Esophagus (tissue), 2 donors: ENCODE results near the gene FAM13C. TPM values are rescaled to one million over a fixed set of nuclear protein-coding genes. Genes with fewer than 3 reads are reported as not detected.

ENCODE experiments used
- H3K27ac ChIP-seq, 2 donors: one replicate each; pipeline ENCODE4 v1.5.1; 2013; ENCODE audit warnings: low read depth in 2 of 2, mild to moderate bottlenecking in 2 of 2, inconsistent platforms in 1 of 2, low read length in 1 of 2, moderate library complexity in 1 of 2
- H3K27me3 ChIP-seq, 2 donors: one replicate each; pipeline ENCODE4 v1.6.1; 2013; ENCODE audit warnings: low read length in 2 of 2, control low read depth in 1 of 2, mild to moderate bottlenecking in 1 of 2; ENCODE audit not compliant: insufficient read depth in 2 of 2, control insufficient read depth in 1 of 2
- H3K36me3 ChIP-seq, 2 donors: one replicate each; pipeline ENCODE4 v1.6.1; 2013; ENCODE audit warnings: low read length in 1 of 2; ENCODE audit not compliant: control insufficient read depth in 2 of 2, insufficient read depth in 2 of 2
- H3K4me1 ChIP-seq, 2 donors: one replicate each; pipeline ENCODE4 v1.6.1; 2013; ENCODE audit warnings: low read length in 1 of 2; ENCODE audit not compliant: control insufficient read depth in 2 of 2, insufficient read depth in 2 of 2
- H3K4me3 ChIP-seq, 2 donors: one replicate each; pipeline ENCODE4 v1.5.1; 2013; ENCODE audit warnings: low read length in 2 of 2, mild to moderate bottlenecking in 2 of 2, low read depth in 1 of 2, moderate library complexity in 1 of 2
- H3K9me3 ChIP-seq, 2 donors: one replicate each; pipeline ENCODE4 v1.6.1; 2013; ENCODE audit warnings: mild to moderate bottlenecking in 2 of 2, low read depth in 1 of 2, low read length in 1 of 2, moderate library complexity in 1 of 2; ENCODE audit not compliant: control insufficient read depth in 2 of 2, insufficient read depth in 1 of 2
- WGBS, 2 donors: extraction: QIAGEN DNeasy Blood & Tissue Kit; methylation state at CpG; one replicate each; pipeline ENCODE4 v1.1.7; 2013; 5-methylcytosine and 5-hydroxymethylcytosine counted together
- polyA plus RNA-seq, 2 donors: library from polyadenylated mRNA; stranded (reverse); fragments of 200-250 nt; gene quantifications; one replicate each; pipeline ENCODE4 v1.2.3, GENCODE V29; 2013
- donor health status: healthy with polysubstance abuse.
- donor health status: Bipolar disorder and iron deficiency.

FAM13C gene
- polyA plus RNA-seq, 2 donors = 2.7 to 4.4 TPM

DNA sequence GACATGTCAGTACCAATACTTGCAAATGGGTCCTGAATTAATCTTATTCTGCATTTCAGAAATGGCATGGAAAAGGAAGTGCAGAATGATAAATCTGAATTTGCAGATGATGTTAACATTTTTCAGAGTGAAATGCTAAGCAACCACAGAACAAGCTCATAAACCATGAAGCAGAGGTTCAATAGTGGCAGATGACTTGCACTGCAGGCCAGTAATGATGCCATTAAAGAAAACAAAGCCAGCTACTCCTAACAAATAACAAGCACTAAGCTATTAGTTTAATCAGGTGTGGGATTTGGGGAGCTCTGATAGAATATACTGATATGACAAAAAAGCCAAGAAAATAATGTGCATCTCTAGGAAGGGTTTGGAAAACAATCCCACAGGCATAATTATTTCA is 85.4 kb downstream of the FAM13C start:
- no peak overlapping the region for H3K4me3 ChIP-seq
- no peaks in the 10 kb centered on the region for H3K4me1 ChIP-seq
- H3K9me3 ChIP-seq = no peaks in the 10 kb centered on the region
- no peak overlapping the region for H3K27ac ChIP-seq
- H3K36me3 ChIP-seq = no peaks in the 10 kb centered on the region
- H3K27me3 ChIP-seq = no peaks in the 10 kb centered on the region

DNA sequence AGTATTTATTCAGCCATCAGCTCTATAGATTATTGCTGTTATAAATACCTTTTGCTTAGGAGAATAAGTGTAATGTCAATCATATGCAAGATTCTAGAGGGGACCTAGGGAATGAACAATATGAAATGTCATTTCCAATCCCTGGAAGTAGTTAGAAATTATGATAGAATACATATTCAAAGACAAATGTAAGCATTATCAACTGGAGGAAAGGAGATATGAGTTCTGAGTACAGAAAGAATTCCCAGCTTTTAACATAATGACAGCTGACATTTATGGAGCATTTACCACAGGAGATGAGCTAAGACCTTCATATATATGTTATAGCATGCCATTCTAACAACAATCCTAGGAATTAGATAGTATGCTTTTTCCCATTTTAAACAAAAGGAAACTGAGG is 86.2 kb downstream of the FAM13C start:
- Histone ChIP-seq H3K27me3 (no peaks in the 10 kb centered on the region), H3K9me3 (no peaks in the 10 kb centered on the region), H3K27ac (no peak overlapping the region), H3K36me3 (no peaks in the 10 kb centered on the region), H3K4me3 (no peak overlapping the region), H3K4me1 (peaks cover 0 to 2% of the 10 kb centered on the region in 2 donors)

DNA sequence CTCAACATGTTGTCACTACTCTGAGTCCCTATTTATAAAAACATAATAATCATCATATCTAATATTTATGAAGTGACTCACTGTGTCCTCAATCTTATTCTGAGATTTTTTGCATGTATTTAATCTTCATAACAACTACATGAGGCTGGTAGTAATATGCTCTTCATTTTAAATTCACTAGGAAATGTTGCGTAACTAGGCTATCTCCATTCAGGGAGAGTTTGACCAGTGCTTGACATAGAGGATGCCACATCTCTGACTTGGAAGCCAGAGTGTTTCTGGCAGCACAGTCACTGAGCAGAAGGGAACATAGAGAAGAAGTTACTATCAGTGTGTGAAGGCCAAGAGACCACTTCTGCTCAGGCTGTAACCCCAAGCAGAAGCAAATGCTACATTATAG is 88.9 kb downstream of the FAM13C start:
- H3K27me3 ChIP-seq = no peaks in the 10 kb centered on the region
- H3K9me3 ChIP-seq = no peaks in the 10 kb centered on the region
- H3K36me3 ChIP-seq = no peaks in the 10 kb centered on the region
- peaks cover 0 to 2% of the 10 kb centered on the region in 2 donors for H3K4me1 ChIP-seq
- 92 to 95% methylated on average over 1 of the region's 1 CpG for WGBS, 2 donors
- H3K27ac ChIP-seq = no peak overlapping the region
- no peak overlapping the region for H3K4me3 ChIP-seq

DNA sequence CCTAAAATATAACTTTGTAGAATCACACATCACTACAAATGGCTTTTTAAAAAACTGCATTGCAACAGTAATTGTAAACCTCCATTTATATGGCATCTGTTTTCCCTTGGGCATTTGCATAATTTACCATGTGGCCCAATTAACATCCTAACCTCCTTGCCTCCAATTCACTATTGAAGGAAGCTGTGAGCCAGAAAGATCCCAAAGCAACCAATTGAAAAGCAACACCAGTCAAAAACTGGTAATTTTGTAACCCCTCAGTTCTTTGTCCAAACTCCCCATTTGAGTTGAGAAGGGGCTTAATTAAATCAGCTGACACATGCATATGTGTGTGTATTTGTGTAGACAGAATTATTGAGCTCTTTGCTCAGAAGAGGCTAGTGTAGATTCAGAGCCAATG is 90.3 kb downstream of the FAM13C start:
- Histone ChIP-seq H3K4me1 (peaks cover 0 to 2% of the 10 kb centered on the region in 2 donors), H3K9me3 (no peaks in the 10 kb centered on the region), H3K36me3 (no peaks in the 10 kb centered on the region), H3K27me3 (no peaks in the 10 kb centered on the region), H3K4me3 (no peak overlapping the region), H3K27ac (no peak overlapping the region)

GRCh38 chr10:59271160-59271559 is 91.2 kb downstream of the FAM13C start:
- Histone ChIP-seq H3K27me3 (no peaks in the 10 kb centered on the region), H3K4me1 (peaks cover 0 to 2% of the 10 kb centered on the region in 2 donors), H3K4me3 (no peak overlapping the region), H3K27ac (no peak overlapping the region), H3K36me3 (no peaks in the 10 kb centered on the region), H3K9me3 (no peaks in the 10 kb centered on the region)
- 48 to 67% methylated on average over 4 of the region's 4 CpGs for WGBS, 2 donors

- WGBS, 2 donors = 74 to 83% methylated on average over 3 of the region's 3 CpGs
- no peaks in the 10 kb centered on the region for H3K9me3 ChIP-seq
- no peaks in the 10 kb centered on the region for H3K36me3 ChIP-seq
These were observed 91.9 kb downstream of the FAM13C start for GRCh38 chr10:59270492-59270891.

DNA sequence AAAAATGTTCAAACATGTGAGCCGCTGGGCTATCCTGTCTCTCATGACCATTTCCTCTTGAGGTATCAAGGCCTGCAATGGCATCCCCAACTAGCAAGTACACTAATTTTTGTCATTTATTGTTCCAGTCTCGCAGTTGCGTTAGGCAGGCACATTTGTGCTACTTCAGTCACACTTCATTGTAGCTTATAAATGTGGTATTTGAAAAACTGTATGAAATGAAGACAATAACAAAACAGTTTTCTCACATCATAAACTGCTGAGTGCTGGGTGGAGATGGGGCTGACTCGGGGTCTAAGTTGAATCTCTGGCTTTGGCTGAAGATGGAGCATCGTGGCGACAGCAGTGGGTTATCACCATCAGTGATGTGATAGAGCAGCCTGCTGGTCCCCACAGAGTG is 92.7 kb downstream of the FAM13C start:
- Histone ChIP-seq H3K9me3 (no peaks in the 10 kb centered on the region), H3K36me3 (no peaks in the 10 kb centered on the region), H3K4me1 (peaks cover 0 to 2% of the 10 kb centered on the region in 2 donors), H3K4me3 (no peak overlapping the region), H3K27me3 (no peaks in the 10 kb centered on the region), H3K27ac (no peak overlapping the region)
- WGBS, 2 donors = 94 to 95% methylated on average over 6 of the region's 6 CpGs

More at GRCh38 chr10:59270492-59270891, 91.9 kb downstream of the FAM13C start:
- Histone ChIP-seq H3K27ac (no peak overlapping the region), H3K4me3 (no peak overlapping the region), H3K4me1 (peaks cover 0 to 2% of the 10 kb centered on the region in 2 donors), H3K27me3 (no peaks in the 10 kb centered on the region)

GRCh38 chr10:59268460-59268859 is 93.9 kb downstream of the FAM13C start:
- Histone ChIP-seq H3K4me1 (peaks cover 0 to 2% of the 10 kb centered on the region in 2 donors), H3K27ac (no peak overlapping the region), H3K9me3 (no peaks in the 10 kb centered on the region), H3K4me3 (no peak overlapping the region), H3K27me3 (no peaks in the 10 kb centered on the region), H3K36me3 (no peaks in the 10 kb centered on the region)
- WGBS, 2 donors = 95% methylated on average over 7 of the region's 7 CpGs

- H3K27ac ChIP-seq = no peak overlapping the region
- H3K36me3 ChIP-seq = no peaks in the 10 kb centered on the region
- no peaks in the 10 kb centered on the region for H3K9me3 ChIP-seq
- 64 to 70% methylated on average over 3 of the region's 3 CpGs for WGBS, 2 donors
- H3K4me3 ChIP-seq = no peak overlapping the region
- peaks cover 0 to 2% of the 10 kb centered on the region in 2 donors for H3K4me1 ChIP-seq
- no peaks in the 10 kb centered on the region for H3K27me3 ChIP-seq
These were observed 96.0 kb downstream of the FAM13C start for GRCh38 chr10:59266321-59266720.

DNA sequence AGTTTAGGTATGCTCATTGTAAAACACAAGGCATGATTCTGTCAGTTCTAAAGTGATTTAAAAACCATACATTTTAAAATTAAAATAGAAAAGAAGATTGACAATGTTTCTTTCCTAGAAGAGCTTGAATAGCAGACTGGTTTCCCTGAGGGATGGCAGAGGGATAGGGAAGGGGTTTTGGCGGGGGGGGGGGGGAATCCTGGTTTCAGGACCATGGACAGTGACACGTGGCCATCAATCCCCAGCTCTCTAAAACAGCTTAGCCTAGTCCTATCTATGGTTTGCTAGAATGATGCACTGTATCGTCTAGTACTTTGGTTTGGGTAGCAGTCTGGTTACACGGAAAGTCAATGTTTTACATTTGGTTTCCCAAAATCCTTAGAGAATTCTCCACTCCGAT is 97.2 kb downstream of the FAM13C start:
- Histone ChIP-seq H3K4me1 (no peaks in the 10 kb centered on the region), H3K27me3 (no peaks in the 10 kb centered on the region), H3K4me3 (no peak overlapping the region), H3K27ac (no peak overlapping the region), H3K36me3 (no peaks in the 10 kb centered on the region), H3K9me3 (no peaks in the 10 kb centered on the region)
- WGBS, 2 donors = 52 to 60% methylated on average over 5 of the region's 5 CpGs
